Endodermal cell (in vitro differentiated cells): ENCODE results near the gene SLC19A2. TPM values are rescaled to one million over a fixed set of nuclear protein-coding genes. Genes with fewer than 3 reads are reported as not detected.

Source experiments
- DNase-seq: peaks from one replicate; pipeline ENCODE4 v3.0.0-alpha.2; 2017
- H3K27ac ChIP-seq: 2 replicates; pipeline ENCODE4 v1.5.1; 2013; ENCODE audit warnings: mild to moderate bottlenecking, low read depth, low read length, moderate library complexity
- H3K27me3 ChIP-seq: 2 replicates; pipeline ENCODE4 v1.6.1; 2013; ENCODE audit warnings: mild to moderate bottlenecking, low read length, moderate library complexity; ENCODE audit not compliant: insufficient read depth, control insufficient read depth, poor library complexity, severe bottlenecking
- H3K36me3 ChIP-seq: 2 replicates; pipeline ENCODE4 v1.7.0; 2013; ENCODE audit warnings: mild to moderate bottlenecking, low read length, moderate library complexity; ENCODE audit not compliant: control insufficient read depth, insufficient read depth
- H3K4me1 ChIP-seq: one replicate; pipeline ENCODE4 v1.7.0; 2013; ENCODE audit warnings: low read length; ENCODE audit not compliant: control insufficient read depth, insufficient read depth
- H3K4me3 ChIP-seq: 2 replicates; pipeline ENCODE4 v1.5.1; 2013; ENCODE audit warnings: mild to moderate bottlenecking, low read length, moderate library complexity
- H3K9ac ChIP-seq: 2 replicates; pipeline ENCODE4 v1.6.1; 2013; ENCODE audit warnings: mild to moderate bottlenecking, low read length, moderate library complexity; ENCODE audit not compliant: poor library complexity, severe bottlenecking; ENCODE audit errors: extremely low read depth
- H3K9me3 ChIP-seq: 2 replicates; pipeline ENCODE4 v1.6.1; 2013; ENCODE audit warnings: mild to moderate bottlenecking, low read length, moderate library complexity; ENCODE audit not compliant: control insufficient read depth
- H3K27ac Mint-ChIP-seq: 2 replicates; pipeline ENCODE4 v1.8.0; 2020; ENCODE audit warnings: mixed read lengths
- H3K27me3 Mint-ChIP-seq: 2 replicates; pipeline ENCODE4 v1.8.0; 2021; ENCODE audit warnings: mild to moderate bottlenecking, mixed read lengths; ENCODE audit not compliant: insufficient read depth
- H3K36me3 Mint-ChIP-seq: 2 replicates; pipeline ENCODE4 v1.8.0; 2020; ENCODE audit warnings: low read depth, mixed read lengths
- H3K4me1 Mint-ChIP-seq: 2 replicates; pipeline ENCODE4 v1.8.0; 2020; ENCODE audit warnings: mixed read lengths
- H3K4me3 Mint-ChIP-seq: 2 replicates; pipeline ENCODE4 v1.8.0; 2020; ENCODE audit warnings: mild to moderate bottlenecking, moderate library complexity, mixed read lengths
- H3K9me3 Mint-ChIP-seq: 2 replicates; pipeline ENCODE4 v1.8.0; 2020; ENCODE audit warnings: mild to moderate bottlenecking, mixed read lengths
- WGBS, 2 experiments: methylation state at CpG; one replicate each; pipeline versions ENCODE4 v1.1.5 to v1.1.7; 2013; ENCODE audit warnings: missing lambda C conversion rate in 2 of 2, mixed read lengths in 1 of 2; ENCODE audit not compliant: insufficient coverage in 1 of 2, insufficient read length in 1 of 2; 5-methylcytosine and 5-hydroxymethylcytosine counted together
- total RNA-seq, 2 donors: library from RNA; stranded (reverse); fragmentation: NEBNext Ultra II Directional in 1 of 2; extraction: Animal tissue kit (Norgen Biotek cat#: 25700) in 1 of 2; gene quantifications; 2 replicates in 1 of 2; 3 replicates in 1 of 2; pipeline ENCODE4 v1.2.1, GENCODE V29; 2021
- TF ChIP-seq, protein P1 (sequence below): fragments of 200-600 bp; sonication (generic); conservative IDR thresholded peaks from 2 replicates; pipeline ENCODE4 v1.5.0; 2021; ENCODE audit warnings: antibody characterized with exemption, mild to moderate bottlenecking

Gene SLC19A2
- total RNA-seq, 2 donors from 2014 or later = 11.5 to 12.9 TPM

DNA sequence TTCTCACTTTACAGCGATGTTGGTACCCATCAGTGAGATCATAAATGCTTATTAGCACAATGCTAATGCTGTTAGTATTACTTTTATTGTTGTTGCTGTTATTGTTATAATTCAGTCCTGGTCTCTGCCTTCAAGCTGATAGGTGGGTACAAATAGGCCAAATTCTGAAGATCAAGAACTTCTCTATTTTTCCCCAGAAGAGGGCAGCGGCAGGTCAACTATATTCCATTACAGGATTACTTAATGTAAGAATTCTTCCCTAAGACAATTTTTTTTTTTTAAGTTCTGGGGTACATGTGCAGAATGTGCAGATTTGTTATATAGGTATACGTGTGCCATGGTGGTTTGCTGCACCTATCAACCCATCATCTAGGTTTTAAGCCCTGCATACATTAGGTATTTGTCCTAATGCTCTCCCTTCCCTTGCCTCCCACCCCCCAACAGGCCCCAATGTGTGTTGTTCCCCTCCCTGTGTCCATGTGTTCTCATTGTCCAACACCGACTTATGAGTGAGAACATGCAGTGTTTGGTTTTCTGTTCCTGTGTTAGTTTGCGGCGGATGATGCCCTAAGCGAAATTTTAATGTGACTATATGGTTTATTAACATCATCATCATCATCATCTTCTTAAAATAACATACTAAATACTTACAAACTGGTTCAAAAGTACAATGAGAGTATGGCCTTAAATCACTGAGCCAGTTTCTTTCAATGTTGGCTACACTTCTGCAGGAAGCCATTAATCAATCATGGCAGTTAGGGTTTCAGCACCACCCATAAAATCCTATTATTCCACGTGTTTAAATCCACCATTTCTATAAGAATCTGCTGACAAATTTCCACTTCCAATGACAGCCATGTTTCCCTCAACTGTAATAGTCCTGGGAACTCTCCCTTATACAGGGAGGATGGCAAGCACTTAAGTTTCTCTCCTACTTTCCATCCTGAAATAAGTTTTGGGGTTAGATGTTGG lies 19.2 kb downstream of the SLC19A2 start:
- Histone ChIP-seq H3K9me3 (no peaks in the 10 kb centered on the region), H3K27ac (no peak overlapping the region), H3K4me1 (no peaks in the 10 kb centered on the region), H3K4me3 (no peak overlapping the region), H3K27me3 (no peaks in the 10 kb centered on the region), H3K9ac (no peak overlapping the region), H3K36me3 (peaks cover 7% of the 10 kb centered on the region)
- TF ChIP-seq, protein P1, sequence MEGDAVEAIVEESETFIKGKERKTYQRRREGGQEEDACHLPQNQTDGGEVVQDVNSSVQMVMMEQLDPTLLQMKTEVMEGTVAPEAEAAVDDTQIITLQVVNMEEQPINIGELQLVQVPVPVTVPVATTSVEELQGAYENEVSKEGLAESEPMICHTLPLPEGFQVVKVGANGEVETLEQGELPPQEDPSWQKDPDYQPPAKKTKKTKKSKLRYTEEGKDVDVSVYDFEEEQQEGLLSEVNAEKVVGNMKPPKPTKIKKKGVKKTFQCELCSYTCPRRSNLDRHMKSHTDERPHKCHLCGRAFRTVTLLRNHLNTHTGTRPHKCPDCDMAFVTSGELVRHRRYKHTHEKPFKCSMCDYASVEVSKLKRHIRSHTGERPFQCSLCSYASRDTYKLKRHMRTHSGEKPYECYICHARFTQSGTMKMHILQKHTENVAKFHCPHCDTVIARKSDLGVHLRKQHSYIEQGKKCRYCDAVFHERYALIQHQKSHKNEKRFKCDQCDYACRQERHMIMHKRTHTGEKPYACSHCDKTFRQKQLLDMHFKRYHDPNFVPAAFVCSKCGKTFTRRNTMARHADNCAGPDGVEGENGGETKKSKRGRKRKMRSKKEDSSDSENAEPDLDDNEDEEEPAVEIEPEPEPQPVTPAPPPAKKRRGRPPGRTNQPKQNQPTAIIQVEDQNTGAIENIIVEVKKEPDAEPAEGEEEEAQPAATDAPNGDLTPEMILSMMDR = peak; percentile 73
- 88 to 100% methylated on average over 1 to 7 of the region's 8 CpGs for WGBS, 2 experiments
- H3K9me3 Mint-ChIP-seq = no peaks in the 10 kb centered on the region
- H3K27ac Mint-ChIP-seq = no peak overlapping the region
- no peaks in the 10 kb centered on the region for H3K4me1 Mint-ChIP-seq
- no peaks in the 10 kb centered on the region for H3K27me3 Mint-ChIP-seq
- DNase-seq = peak; percentile 63
- H3K4me3 Mint-ChIP-seq = no peak overlapping the region
- no peaks in the 10 kb centered on the region for H3K36me3 Mint-ChIP-seq

DNA sequence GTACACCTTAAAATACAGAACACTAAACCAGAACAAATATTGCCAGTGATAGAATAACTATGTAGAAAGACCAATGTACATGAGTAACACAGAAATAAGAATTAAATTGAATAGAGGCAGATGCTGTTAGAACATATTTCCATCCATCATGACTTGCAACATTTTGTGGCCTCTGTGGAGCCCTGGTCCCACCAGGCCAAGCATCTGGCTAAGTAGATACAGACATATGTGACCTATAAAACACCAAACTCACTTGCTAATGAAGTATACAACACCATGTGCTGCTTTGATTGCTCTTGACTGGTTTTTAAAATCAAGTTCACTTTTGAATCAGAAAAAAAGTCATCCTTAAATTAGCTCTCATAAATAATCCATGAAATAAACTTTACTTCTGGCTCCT lies 20.5 kb downstream of the SLC19A2 start:
- no peaks in the 10 kb centered on the region for H3K36me3 Mint-ChIP-seq
- Histone ChIP-seq H3K4me3 (no peak overlapping the region), H3K27me3 (no peaks in the 10 kb centered on the region), H3K36me3 (peaks cover 7% of the 10 kb centered on the region), H3K4me1 (no peaks in the 10 kb centered on the region), H3K9ac (no peak overlapping the region), H3K9me3 (no peaks in the 10 kb centered on the region), H3K27ac (no peak overlapping the region)
- H3K4me1 Mint-ChIP-seq = peaks cover 6% of the 10 kb centered on the region
- no peak overlapping the region for H3K27ac Mint-ChIP-seq
- no peaks in the 10 kb centered on the region for H3K27me3 Mint-ChIP-seq
- DNase-seq = no peak
- H3K4me3 Mint-ChIP-seq = no peak overlapping the region
- TF ChIP-seq, protein P1 = no peak
- H3K9me3 Mint-ChIP-seq = no peaks in the 10 kb centered on the region

DNA sequence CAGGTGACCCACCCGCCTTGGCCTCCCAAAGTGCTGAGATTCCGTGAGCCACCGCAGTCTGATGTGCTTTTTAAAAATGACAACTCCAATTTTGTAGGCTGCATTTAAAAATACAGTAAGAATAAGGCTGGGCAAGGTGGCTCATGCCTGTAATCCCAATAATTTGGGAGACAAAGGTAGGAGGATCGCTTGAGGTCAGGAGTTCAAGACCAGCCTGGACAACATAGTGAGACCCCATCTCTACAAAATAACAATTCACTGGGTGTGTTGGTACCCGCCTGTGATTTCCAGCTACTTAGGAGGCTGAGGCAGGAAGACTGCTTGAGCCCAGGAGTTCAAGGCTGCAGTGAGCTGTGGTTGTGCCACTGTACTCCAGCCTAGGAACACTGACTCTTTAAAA lies 23.4 kb downstream of the SLC19A2 start:
- Histone ChIP-seq H3K27ac (no peak overlapping the region), H3K4me3 (no peak overlapping the region), H3K9me3 (peaks cover 9% of the 10 kb centered on the region), H3K27me3 (no peaks in the 10 kb centered on the region), H3K9ac (no peak overlapping the region), H3K4me1 (no peaks in the 10 kb centered on the region), H3K36me3 (peaks cover 7% of the 10 kb centered on the region)
- no peak for DNase-seq
- no peaks in the 10 kb centered on the region for H3K27me3 Mint-ChIP-seq
- no peak overlapping the region for H3K27ac Mint-ChIP-seq
- no peaks in the 10 kb centered on the region for H3K36me3 Mint-ChIP-seq
- H3K4me3 Mint-ChIP-seq = no peak overlapping the region
- H3K4me1 Mint-ChIP-seq = peaks cover 6% of the 10 kb centered on the region
- 84 to 90% methylated on average over 5 of the region's 5 CpGs for WGBS, 2 experiments
- TF ChIP-seq, protein P1 = no peak
- H3K9me3 Mint-ChIP-seq = peaks cover 4% of the 10 kb centered on the region
